Measurements from ENCODE around the gene MAGEA3. TPM values are rescaled to one million over a fixed set of nuclear protein-coding genes. Genes with fewer than 3 reads are reported as not detected.
"Not testable (repeated sequence)": the region's sequence is repeated elsewhere in the genome, so short reads cannot be mapped to it uniquely, and the experiment has no call there.

Gene MAGEA3
- total RNA-seq, 1 experiment from 2014 or later = not detected

DNA sequence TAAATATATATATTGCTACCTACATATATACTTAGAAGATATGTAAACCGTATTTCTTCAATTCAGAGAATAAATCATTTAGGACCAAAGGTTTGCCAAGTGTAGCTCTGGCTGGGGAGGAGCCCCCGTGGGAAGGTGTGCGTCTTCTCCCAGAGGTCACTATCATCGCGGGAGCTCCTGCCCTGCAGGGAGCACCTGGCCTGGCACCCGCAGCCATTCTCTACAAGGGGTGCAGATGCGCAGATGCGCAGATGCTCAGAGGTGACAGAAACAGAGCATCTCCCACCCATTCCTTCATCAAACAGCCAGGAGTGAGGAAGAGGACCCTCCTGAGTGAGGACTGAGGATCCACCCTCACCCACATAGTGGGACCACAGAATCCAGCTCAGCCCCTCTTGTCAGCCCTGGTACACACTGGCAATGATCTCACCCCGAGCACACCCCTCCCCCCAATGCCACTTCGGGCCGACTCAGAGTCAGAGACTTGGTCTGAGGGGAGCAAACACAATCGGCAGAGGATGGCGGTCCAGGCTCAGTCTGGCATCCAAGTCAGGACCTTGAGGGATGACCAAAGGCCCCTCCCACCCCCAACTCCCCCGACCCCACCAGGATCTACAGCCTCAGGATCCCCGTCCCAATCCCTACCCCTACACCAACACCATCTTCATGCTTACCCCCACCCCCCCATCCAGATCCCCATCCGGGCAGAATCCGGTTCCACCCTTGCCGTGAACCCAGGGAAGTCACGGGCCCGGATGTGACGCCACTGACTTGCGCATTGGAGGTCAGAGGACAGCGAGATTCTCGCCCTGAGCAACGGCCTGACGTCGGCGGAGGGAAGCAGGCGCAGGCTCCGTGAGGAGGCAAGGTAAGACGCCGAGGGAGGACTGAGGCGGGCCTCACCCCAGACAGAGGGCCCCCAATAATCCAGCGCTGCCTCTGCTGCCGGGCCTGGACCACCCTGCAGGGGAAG is 15.5 kb downstream of the MAGEA3 start, which contains the start of gene MAGEA2B:
Gene MAGEA2B, plus strand, starts transcription at position 814 of the 973 bp plus-strand sequence. CDS start 2,479 bp downstream, outside the sequence.
- POLR2A ChIA-PET (ENCODE audit: low non-redundant PET); H3K4me1 ChIP-seq (ENCODE audit: insufficient read depth, low read length, poor library complexity, severe bottlenecking); H3K27me3 ChIP-seq (replicated peaks; ENCODE audit: insufficient read depth, low read depth, low read length, poor library complexity); DNase-seq (ENCODE audit: low spot score); H3K4me3 ChIP-seq (ENCODE audit: low read depth, low read length, poor library complexity, severe bottlenecking); H3K36me3 ChIP-seq (ENCODE audit: insufficient read depth, low read length, poor library complexity, severe bottlenecking); intact Hi-C loops (cut with micrococcal nuclease; ENCODE audit: unreplicated experiment); H3K27ac ChIP-seq (ENCODE audit: low read depth, low read length, poor library complexity, severe bottlenecking); CTCF ChIA-PET; H3K9me3 ChIP-seq (ENCODE audit: low read depth, low read length, poor library complexity, severe bottlenecking); BruUV-seq (replicated peaks): not testable (repeated sequence)

DNA sequence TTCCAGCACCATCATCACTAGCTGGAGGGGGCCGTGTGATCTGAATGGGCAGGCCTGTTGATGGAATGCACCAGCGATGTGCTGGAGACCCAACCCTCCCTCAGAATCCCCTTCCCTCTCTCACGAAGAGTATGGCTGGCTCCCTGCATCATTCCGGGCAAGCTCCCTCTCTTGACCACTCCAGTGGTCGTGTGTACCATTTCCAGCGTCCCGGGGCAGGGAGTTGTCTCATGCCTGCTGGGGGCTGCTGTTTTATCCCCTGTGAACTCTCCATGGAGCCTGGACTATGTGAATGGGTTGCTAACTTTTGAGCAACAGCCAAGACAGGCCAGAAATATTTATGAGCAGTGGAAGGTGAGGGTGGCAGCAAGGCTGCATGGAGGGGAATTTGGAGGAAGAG is 26.8 kb downstream of the MAGEA3 start:
- no peak for DNase-seq (ENCODE audit: low spot score)
- BruUV-seq (replicated peaks) = no TSS peak
- Histone ChIP-seq H3K27ac (ENCODE audit: low read depth, low read length, poor library complexity, severe bottlenecking) (no peak overlapping the region), H3K4me3 (ENCODE audit: low read depth, low read length, poor library complexity, severe bottlenecking) (no peak overlapping the region), H3K9me3 (ENCODE audit: low read depth, low read length, poor library complexity, severe bottlenecking) (no peaks in the 10 kb centered on the region), H3K4me1 (ENCODE audit: insufficient read depth, low read length, poor library complexity, severe bottlenecking) (no peaks in the 10 kb centered on the region), H3K36me3 (ENCODE audit: insufficient read depth, low read length, poor library complexity, severe bottlenecking) (no peaks in the 10 kb centered on the region), H3K27me3 (replicated peaks; ENCODE audit: insufficient read depth, low read depth, low read length, poor library complexity) (no peaks in the 10 kb centered on the region)
- intact Hi-C loops (cut with micrococcal nuclease; ENCODE audit: unreplicated experiment) = no loop called here
- POLR2A ChIA-PET (ENCODE audit: low non-redundant PET) = no interaction called here
- CTCF ChIA-PET = no interaction called here
- TF ChIP-seq CTCF (conservative IDR thresholded peaks at IDR 0.05; ENCODE audit: low read depth, low read length) (no peak), EZH2 (IDR thresholded peaks at IDR 0.05; ENCODE audit: borderline replicate concordance, low read depth, low read length, poor library complexity, severe bottlenecking) (no peak)

DNA sequence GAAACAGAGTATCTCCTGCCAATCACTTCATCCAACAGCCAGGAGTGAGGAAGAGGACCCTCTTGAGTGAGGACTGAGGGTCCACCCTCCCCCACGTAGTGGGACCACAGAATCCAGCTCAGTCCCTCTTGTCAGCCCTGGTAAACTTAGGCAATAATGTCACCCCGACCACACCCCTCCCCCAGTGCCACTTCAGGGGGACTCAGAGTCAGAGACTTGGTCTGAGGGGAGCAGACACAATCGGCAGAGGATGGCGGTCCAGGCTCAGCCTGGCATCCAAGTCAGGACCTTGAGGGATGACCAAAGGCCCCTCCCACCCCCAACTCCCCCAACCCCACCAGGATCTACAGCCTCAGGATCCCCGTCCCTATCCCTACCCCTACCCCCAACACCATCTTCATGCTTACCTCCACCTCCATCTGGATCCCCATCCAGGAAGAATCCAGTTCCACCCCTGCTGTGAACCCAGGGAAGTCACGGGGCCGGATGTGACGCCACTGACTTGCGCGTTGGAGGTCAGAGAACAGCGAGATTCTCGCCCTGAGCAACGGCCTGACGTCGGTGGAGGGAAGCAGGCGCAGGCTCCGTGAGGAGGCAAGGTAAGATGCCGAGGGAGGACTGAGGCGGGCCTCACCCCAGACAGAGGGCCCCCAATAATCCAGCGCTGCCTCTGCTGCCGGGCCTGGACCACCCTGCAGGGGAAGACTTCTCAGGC is 34.8 kb downstream of the MAGEA3 start, which contains the start of the genes CSAG1 and MAGEA12:
Gene CSAG1, minus strand, starts transcription at position 461 of the 715 bp plus-strand sequence. CDS start 1,261 bp downstream, outside the sequence.
Gene MAGEA12, plus strand, starts transcription at position 497 of the 715 bp plus-strand sequence. CDS start 2,405 bp downstream, outside the sequence.
- Histone ChIP-seq H3K27me3 (replicated peaks; ENCODE audit: insufficient read depth, low read depth, low read length, poor library complexity) (peaks cover 11% of the 10 kb centered on the region), H3K4me1 (ENCODE audit: insufficient read depth, low read length, poor library complexity, severe bottlenecking) (no peaks in the 10 kb centered on the region), H3K27ac (ENCODE audit: low read depth, low read length, poor library complexity, severe bottlenecking) (no peak within 1 kb of the TSS), H3K36me3 (ENCODE audit: insufficient read depth, low read length, poor library complexity, severe bottlenecking) (no peaks in the 10 kb centered on the region), H3K4me3 (ENCODE audit: low read depth, low read length, poor library complexity, severe bottlenecking) (no peak within 1 kb of the TSS), H3K9me3 (ENCODE audit: low read depth, low read length, poor library complexity, severe bottlenecking) (no peaks in the 10 kb centered on the region)
- POLR2A ChIA-PET (ENCODE audit: low non-redundant PET) = no interaction called here
- no peak for TF ChIP-seq CTCF (conservative IDR thresholded peaks at IDR 0.05; ENCODE audit: low read depth, low read length)
- TF ChIP-seq EZH2 (IDR thresholded peaks at IDR 0.05; ENCODE audit: borderline replicate concordance, low read depth, low read length, poor library complexity, severe bottlenecking) = no peak
- no TSS peak for BruUV-seq (replicated peaks)
- intact Hi-C loops (cut with micrococcal nuclease; ENCODE audit: unreplicated experiment) = no loop called here
- no peak for DNase-seq (ENCODE audit: low spot score)
- CTCF ChIA-PET = no interaction called here

GRCh38 chrX:152734143-152734858 is 35.7 kb downstream of the MAGEA3 start:
- H3K27ac ChIP-seq (ENCODE audit: low read depth, low read length, poor library complexity, severe bottlenecking); POLR2A ChIA-PET (ENCODE audit: low non-redundant PET); H3K4me1 ChIP-seq (ENCODE audit: insufficient read depth, low read length, poor library complexity, severe bottlenecking); H3K36me3 ChIP-seq (ENCODE audit: insufficient read depth, low read length, poor library complexity, severe bottlenecking); H3K4me3 ChIP-seq (ENCODE audit: low read depth, low read length, poor library complexity, severe bottlenecking); CTCF ChIA-PET; BruUV-seq (replicated peaks); DNase-seq (ENCODE audit: low spot score); H3K9me3 ChIP-seq (ENCODE audit: low read depth, low read length, poor library complexity, severe bottlenecking); intact Hi-C loops (cut with micrococcal nuclease; ENCODE audit: unreplicated experiment): not testable (repeated sequence)
- H3K27me3 ChIP-seq (replicated peaks; ENCODE audit: insufficient read depth, low read depth, low read length, poor library complexity) = peaks cover 11% of the 10 kb centered on the region

All from A673 (cell line).